H1 (cell line): ENCODE data around the gene GCSAM. TPM values are rescaled to one million over a fixed set of nuclear protein-coding genes. Genes with fewer than 3 reads are reported as not detected.

ENCODE experiments used
- CBX8 ChIP-seq: fragments of 300-800, 300-1000 bp; sonication (generic); IDR thresholded peaks from 2 replicates; pipeline ENCODE4 v1.7.1; 2016; ENCODE audit warnings: low read depth, low read length, borderline replicate concordance
- EGR1 ChIP-seq: IDR thresholded peaks from 2 replicates; pipeline ENCODE4 v1.6.1; 2011; ENCODE audit warnings: low read depth, low read length, borderline replicate concordance
- NRF1 ChIP-seq: IDR thresholded peaks from 2 replicates; pipeline ENCODE4 v1.6.1; 2011; ENCODE audit warnings: mild to moderate bottlenecking, low read depth, low read length, improper control_type of control experiment
- POU5F1 ChIP-seq: IDR thresholded peaks from 2 replicates; pipeline ENCODE4 v1.6.1; 2011; ENCODE audit warnings: low read depth, mild to moderate bottlenecking, low read length, moderate library complexity
- RFX5 ChIP-seq: IDR thresholded peaks from 2 replicates; pipeline ENCODE4 v1.6.1; 2011; ENCODE audit warnings: low read depth, low read length, improper control_type of control experiment, borderline replicate concordance
- polyA plus RNA-seq, 7 experiments: library from polyadenylated mRNA; depleted of rRNA in 3 of 7; stranded (reverse) in 5 of 7; unstranded in 2 of 7; fragments of >200 nt in 5 of 7; fragments of 200-250 nt in 2 of 7; gene quantifications; 1 replicate in 5 of 7; 2 replicates in 1 of 7; 4 replicates in 1 of 7; pipeline versions ENCODE4 v1.2.1 to v1.2.3, GENCODE V29; 2011 to 2013; ENCODE audit warnings: missing spikeins in 2 of 7, mixed read lengths in 2 of 7
- total RNA-seq: library from RNA; stranded (reverse); fragmentation: NEBNext Ultra II Directional; extraction: Animal tissue kit (Norgen Biotek cat#: 25700); gene quantifications from 2 replicates; pipeline ENCODE4 v1.2.1, GENCODE V29; 2021
- TF ChIP-seq, protein P1 (sequence below), 3 experiments: IDR thresholded peaks; 1 replicate in 2 of 3; 2 replicates in 1 of 3; pipeline versions ENCODE4 v1.5.1 to v1.6.1; 2011; ENCODE audit warnings: low read length in 3 of 3, mild to moderate bottlenecking in 3 of 3, inconsistent platforms in 2 of 3, low read depth in 1 of 3, moderate library complexity in 1 of 3; ENCODE audit not compliant: insufficient read depth in 1 of 3; ENCODE audit errors: control extremely low read depth in 1 of 3

The GCSAM gene
- total and polyA plus RNA-seq, 2 of the 8 experiments (the other 6 are each of a cell fraction or from before 2014, with no cell fraction given) = not detected

DNA sequence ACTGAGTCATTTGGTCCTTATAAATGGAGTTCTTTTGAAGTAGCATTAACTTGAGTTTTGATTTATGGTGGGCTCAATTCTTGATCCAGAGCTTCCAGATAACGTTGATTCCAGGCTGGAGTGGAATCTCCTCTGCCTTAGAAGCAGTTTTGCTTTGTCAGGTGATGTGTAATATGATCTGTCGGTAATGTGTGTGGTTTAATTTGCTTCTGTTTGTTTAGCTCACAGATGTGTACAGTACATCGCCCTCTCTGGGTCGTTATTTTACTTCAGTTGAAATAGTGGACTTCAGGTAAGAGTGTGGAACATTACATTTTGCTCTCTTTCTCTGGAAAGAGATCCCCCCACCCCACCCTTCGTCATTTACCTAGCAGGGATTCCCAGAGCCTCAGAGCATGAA is 23.7 kb downstream of the GCSAM start (continued):
- TF ChIP-seq, protein P1, sequence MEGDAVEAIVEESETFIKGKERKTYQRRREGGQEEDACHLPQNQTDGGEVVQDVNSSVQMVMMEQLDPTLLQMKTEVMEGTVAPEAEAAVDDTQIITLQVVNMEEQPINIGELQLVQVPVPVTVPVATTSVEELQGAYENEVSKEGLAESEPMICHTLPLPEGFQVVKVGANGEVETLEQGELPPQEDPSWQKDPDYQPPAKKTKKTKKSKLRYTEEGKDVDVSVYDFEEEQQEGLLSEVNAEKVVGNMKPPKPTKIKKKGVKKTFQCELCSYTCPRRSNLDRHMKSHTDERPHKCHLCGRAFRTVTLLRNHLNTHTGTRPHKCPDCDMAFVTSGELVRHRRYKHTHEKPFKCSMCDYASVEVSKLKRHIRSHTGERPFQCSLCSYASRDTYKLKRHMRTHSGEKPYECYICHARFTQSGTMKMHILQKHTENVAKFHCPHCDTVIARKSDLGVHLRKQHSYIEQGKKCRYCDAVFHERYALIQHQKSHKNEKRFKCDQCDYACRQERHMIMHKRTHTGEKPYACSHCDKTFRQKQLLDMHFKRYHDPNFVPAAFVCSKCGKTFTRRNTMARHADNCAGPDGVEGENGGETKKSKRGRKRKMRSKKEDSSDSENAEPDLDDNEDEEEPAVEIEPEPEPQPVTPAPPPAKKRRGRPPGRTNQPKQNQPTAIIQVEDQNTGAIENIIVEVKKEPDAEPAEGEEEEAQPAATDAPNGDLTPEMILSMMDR (IDR thresholded peaks at IDR 0.05; ENCODE audit: control extremely low read depth in 1 of 3, insufficient read depth in 1 of 3, low read depth in 1 of 3, low read length in 3 of 3) = no peak
- no peak for TF ChIP-seq CBX8
- TF ChIP-seq NRF1 = no peak
- no peak for TF ChIP-seq POU5F1
- TF ChIP-seq RFX5 = no peak
- no peak for TF ChIP-seq EGR1
